Activated T-helper 2 cell treated with anti-CD3 and anti-CD28 coated beads, Interferon-gamma antibody, Interleukin-2, Interleukin-4, amounts not matched to agents 10 μg/mL and 5 μg/mL and 100 μg/mL, durations not matched to agents 14 hours and 24 hours and 36 hours (primary cell): ENCODE measurements around the gene SMKR1. TPM values are rescaled to one million over a fixed set of nuclear protein-coding genes. Genes with fewer than 3 reads are reported as not detected.

Source experiments
- DNase-seq: peaks from one replicate; pipeline ENCODE4 v3.0.0; 2021; ENCODE audit warnings: low spot score
- H3K27ac Mint-ChIP-seq: one replicate; pipeline ENCODE4 v1.8.0; 2021; ENCODE audit warnings: mixed read lengths
- H3K27me3 Mint-ChIP-seq: one replicate; pipeline ENCODE4 v1.8.0; 2021; ENCODE audit warnings: low read depth, mixed read lengths
- H3K36me3 Mint-ChIP-seq: one replicate; pipeline ENCODE4 v1.8.0; 2021; ENCODE audit warnings: low read depth, mixed read lengths
- H3K4me1 Mint-ChIP-seq: one replicate; pipeline ENCODE4 v1.8.0; 2021; ENCODE audit warnings: low read depth, mixed read lengths
- H3K4me3 Mint-ChIP-seq: one replicate; pipeline ENCODE4 v1.8.0; 2021; ENCODE audit warnings: low read depth, mild to moderate bottlenecking, moderate library complexity, mixed read lengths
- H3K9me3 Mint-ChIP-seq: one replicate; pipeline ENCODE4 v1.8.0; 2021; ENCODE audit warnings: mixed read lengths
- intact Hi-C: fragments of 100-400 bp; cut with micrococcal nuclease; formaldehyde crosslinking; loops from one replicate; pipeline ENCODE4 v1.15.1; 2023
- total RNA-seq: library from RNA; stranded (reverse); gene quantifications from 2 replicates; pipeline ENCODE4 v1.2.3, GENCODE V29; 2022

The SMKR1 gene
- total RNA-seq, 1 donor from 2014 or later: 4.7 TPM

DNA sequence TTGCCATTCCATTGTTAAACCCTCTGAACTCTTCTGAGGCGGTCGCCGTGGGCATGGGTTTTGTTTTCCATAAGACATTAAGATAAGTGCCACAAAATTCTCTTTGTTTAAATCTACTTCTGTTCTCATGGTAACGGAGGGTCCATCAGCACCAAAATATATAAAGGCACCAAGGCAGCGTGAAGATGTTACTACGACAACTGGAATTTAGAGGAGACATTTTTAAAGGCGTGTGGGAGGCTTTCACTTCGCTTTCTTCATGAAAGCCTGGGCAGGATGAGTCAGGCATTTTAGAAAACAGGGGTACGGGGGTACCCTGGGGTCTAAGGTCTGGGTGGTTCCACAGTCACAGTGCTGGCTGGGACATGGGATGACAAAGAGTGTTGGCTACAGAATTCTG is 34.0 kb downstream of the SMKR1 start:
- Mint-ChIP-seq H3K9me3 (no peaks in the 10 kb centered on the region), H3K36me3 (no peaks in the 10 kb centered on the region), H3K27me3 (no peaks in the 10 kb centered on the region), H3K4me3 (no peak overlapping the region), H3K27ac (peak overlapping the region; percentile 47), H3K4me1 (peaks cover 13% of the 10 kb centered on the region)
- DNase-seq: no peak
- intact Hi-C loops: no loop called here

DNA sequence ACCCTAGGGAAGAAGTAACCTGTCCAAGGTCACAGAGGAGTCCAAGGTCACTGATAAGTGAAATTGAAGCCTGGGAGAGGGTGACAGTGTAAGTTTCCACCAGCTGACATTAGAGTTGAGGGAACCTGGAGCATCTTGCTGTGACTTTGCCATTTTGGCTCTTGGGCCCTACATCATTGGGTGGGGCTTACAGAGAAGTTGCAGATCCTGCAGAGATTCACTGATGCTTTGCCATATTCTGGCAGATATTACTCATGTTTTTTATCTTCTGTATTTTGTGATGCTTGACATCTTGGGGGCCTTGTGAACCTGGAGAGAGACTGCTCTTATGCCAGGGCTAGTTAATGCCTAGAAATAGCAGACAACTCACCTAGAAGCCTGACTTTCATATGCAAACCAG is 36.5 kb downstream of the SMKR1 start:
- Mint-ChIP-seq H3K36me3 (no peaks in the 10 kb centered on the region), H3K27me3 (peaks cover 6% of the 10 kb centered on the region), H3K4me3 (no peak overlapping the region), H3K4me1 (peaks cover 11% of the 10 kb centered on the region), H3K27ac (no peak overlapping the region), H3K9me3 (no peaks in the 10 kb centered on the region)
- no peak for DNase-seq
- intact Hi-C loops: no loop called here

DNA sequence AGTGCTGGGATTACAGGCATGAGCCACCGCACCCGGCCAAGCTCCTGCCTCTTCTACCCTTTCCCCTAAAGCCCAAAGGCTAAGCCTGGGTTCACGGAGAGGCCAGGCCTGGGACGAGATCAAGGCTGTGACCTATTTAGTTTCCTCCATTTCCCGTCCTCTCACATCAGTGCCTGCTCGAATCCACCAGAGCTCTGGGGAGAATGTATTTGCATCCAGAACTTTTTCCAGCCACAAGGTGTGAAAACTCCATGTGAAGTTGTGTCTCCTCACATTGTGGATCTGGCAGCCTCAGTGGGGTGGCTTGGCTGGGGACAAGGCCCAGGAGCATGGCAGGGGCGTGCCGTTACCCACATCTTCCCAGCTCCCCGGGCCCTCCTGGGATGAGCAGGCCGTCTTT is 38.0 kb downstream of the SMKR1 start:
- peaks cover 11% of the 10 kb centered on the region for H3K4me1 Mint-ChIP-seq
- DNase-seq: no peak
- intact Hi-C loops: no loop called here
- no peak overlapping the region for H3K27ac Mint-ChIP-seq
- H3K4me3 Mint-ChIP-seq: no peak overlapping the region
- H3K36me3 Mint-ChIP-seq: no peaks in the 10 kb centered on the region
- peaks cover 6% of the 10 kb centered on the region for H3K27me3 Mint-ChIP-seq
- no peaks in the 10 kb centered on the region for H3K9me3 Mint-ChIP-seq

DNA sequence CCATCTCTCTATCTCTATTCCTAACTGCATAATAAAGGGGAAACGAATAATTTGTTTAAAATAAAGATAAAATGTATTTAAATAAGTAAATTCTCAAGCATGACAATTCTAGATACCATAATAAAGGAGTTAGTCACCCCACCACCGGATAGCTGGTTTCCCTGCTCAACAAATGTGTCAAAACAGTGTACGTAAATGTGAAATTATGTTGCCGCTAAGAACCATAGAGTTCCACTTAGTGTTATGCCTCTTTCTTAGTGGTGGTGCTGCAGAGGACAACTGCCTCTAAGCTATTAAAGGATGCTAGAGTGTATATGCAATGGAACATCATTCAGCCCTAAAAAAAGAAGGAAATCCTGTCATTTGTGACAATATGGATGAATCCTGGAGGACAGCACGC is 42.4 kb downstream of the SMKR1 start:
- Mint-ChIP-seq H3K4me1 (peaks cover 2% of the 10 kb centered on the region), H3K27me3 (peaks cover 6% of the 10 kb centered on the region), H3K36me3 (no peaks in the 10 kb centered on the region), H3K27ac (no peak overlapping the region), H3K9me3 (no peaks in the 10 kb centered on the region), H3K4me3 (no peak overlapping the region)
- intact Hi-C loops: no loop called here
- DNase-seq: no peak

DNA sequence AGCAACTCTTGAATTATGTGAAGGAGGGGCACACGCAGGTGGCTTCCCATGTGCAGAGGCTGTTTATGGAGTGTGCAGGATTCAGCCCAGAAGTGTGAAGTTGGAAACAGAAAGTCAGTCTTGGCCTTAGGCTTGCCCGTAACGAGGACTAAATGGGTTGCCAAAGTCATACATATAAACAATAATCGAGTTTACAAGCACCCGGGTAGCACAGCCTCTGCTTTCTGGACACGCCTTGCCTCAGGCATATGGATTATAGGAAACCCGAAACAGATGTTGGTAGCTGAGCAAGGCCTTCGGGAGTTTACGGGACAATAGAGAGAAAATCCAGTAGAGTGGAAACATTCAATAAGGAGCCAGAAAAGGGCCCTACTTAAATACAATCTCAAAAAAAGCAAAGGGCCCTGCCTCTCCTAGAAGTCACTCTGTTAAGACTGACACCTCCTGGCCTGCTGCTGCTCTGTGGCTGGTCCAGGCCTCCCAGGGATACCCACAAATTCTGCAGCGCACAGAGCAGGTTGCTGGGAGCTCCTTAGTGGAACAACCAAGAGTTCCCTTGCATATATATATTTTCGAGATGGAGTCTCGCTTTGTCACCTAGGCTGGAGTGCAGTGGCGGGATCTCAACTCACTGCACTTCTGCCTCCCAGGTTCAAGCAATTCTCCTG is 48.5 kb downstream of the SMKR1 start:
- Mint-ChIP-seq H3K27ac (no peak overlapping the region), H3K4me1 (peaks cover 5% of the 10 kb centered on the region), H3K36me3 (no peaks in the 10 kb centered on the region), H3K9me3 (no peaks in the 10 kb centered on the region), H3K4me3 (no peak overlapping the region), H3K27me3 (peaks cover 13% of the 10 kb centered on the region)
- intact Hi-C loops: no loop called here
- DNase-seq: no peak

DNA sequence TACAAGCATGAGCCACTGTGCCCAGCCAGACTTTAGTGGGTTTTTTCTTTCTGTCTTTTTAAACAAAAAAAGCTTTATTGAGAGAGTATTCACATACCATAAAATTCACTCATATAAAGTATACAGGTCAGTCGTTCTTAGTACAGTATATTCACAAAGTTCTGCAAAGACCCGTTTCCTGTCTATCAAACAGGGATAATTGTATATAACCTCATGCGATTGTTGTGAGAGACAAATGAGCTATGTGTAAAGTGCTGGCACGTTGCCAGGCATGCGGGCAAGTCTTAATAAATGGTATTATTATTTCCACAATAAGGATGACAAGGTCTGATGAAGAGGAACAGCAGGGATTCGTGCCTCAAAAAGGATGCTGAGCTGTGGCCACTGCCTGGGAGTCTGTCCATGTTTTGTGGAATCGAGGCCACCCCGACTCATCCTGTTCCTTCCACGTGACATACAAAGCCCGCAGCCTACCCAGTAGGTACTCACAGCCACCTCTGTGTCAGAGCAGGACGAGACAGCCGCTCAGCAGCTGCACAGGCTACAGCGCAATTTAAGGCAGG is 51.6 kb downstream of the SMKR1 start:
- peaks cover 17% of the 10 kb centered on the region for H3K27me3 Mint-ChIP-seq
- H3K9me3 Mint-ChIP-seq: no peaks in the 10 kb centered on the region
- peaks cover 5% of the 10 kb centered on the region for H3K4me1 Mint-ChIP-seq
- H3K36me3 Mint-ChIP-seq: no peaks in the 10 kb centered on the region
- intact Hi-C loops: no loop called here
- DNase-seq: peak; percentile 19
- H3K27ac Mint-ChIP-seq: no peak overlapping the region
- peak overlapping the region; percentile 43 for H3K4me3 Mint-ChIP-seq

DNA sequence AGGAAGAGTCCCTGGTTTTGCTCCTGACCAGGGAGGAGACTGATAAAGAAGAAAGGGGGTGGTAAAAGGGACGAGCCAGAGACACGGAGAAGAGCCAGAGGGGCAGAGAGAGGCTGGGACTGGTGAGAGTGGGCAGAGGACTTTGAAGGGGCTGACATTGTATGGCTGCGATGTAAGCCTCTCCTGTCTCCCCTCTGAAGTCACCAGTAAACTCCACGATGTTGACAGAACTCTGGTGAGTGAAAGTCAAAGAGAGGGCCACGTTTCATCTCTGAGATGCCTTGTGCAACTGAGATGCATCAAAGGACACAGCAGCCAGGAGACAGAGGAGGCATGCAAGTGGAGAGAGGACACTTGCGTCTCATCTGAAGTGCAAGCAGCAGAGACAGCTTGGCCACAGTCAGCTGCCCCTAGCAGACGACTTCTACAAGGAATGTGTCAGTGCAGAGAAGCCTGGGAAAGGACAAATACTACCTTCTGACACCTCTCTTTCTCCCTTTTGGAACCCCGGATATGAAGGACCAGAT is 54.3 kb downstream of the SMKR1 start:
- no peak for DNase-seq
- intact Hi-C loops: no loop called here
- Mint-ChIP-seq H3K9me3 (no peaks in the 10 kb centered on the region), H3K36me3 (no peaks in the 10 kb centered on the region), H3K27me3 (peaks cover 20% of the 10 kb centered on the region), H3K4me3 (no peak overlapping the region), H3K4me1 (peaks cover 5% of the 10 kb centered on the region), H3K27ac (no peak overlapping the region)

DNA sequence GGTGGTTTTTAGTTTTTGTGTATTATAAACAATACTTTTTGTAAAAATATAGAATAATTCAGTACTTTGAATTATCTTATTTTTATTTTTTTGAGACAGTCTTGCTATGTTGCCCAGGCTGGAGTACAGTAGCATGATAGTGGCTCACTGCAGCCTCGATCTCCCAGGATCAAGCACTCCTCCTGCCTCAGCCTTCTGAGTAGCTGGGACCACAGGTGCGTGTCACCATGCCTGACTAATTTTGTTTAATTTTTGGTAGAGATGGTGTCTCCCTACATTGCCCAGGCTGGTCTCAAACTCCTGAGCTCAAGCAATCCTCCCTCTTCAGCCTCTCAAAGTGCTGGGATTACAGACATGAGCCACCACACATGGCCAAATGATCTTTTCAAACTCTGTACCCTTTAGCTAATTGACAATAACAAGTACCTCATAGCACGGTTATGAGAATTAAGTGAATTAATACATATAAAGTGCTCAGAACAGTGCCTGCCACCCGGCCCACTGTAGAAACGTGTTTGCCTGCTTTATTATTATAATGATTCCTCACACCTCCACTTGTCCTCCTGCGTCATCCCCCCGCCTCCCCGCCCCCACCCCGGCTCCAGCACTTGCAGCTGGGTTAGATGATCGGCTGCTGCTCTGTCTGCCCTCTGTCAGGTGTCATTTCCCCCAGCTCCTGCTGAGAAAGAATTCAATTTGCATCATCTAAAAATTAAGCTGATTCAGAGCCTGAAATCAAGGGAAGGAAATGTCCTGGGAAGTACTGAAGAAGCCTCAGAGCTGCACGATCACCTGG is 55.6 kb downstream of the SMKR1 start:
- Mint-ChIP-seq H3K4me1 (peaks cover 5% of the 10 kb centered on the region), H3K4me3 (no peak overlapping the region), H3K36me3 (no peaks in the 10 kb centered on the region), H3K27ac (no peak overlapping the region), H3K27me3 (peaks cover 17% of the 10 kb centered on the region), H3K9me3 (no peaks in the 10 kb centered on the region)
- intact Hi-C loops: no loop called here
- DNase-seq: no peak

DNA sequence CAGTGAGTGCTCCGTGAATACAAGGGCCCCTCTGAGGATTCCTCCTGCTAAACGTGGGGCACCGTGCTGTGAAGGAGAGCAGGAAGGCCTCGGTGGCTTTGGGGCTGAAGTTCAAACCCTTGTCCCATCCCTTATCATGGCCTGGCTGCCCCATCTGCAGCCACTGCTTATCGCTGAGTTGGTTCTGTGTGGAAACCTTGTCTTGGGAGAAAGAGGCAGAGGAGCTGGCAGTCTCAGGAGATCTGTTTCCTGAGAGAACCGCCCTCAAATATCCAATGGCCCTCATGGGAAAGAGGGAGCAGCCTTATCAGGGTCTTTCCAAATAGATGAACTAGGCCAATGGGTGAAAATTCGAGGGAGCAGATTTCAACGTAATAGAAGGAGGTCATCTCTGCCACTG is 57.2 kb downstream of the SMKR1 start:
- Mint-ChIP-seq H3K27me3 (peaks cover 16% of the 10 kb centered on the region), H3K4me3 (no peak overlapping the region), H3K9me3 (no peaks in the 10 kb centered on the region), H3K4me1 (no peaks in the 10 kb centered on the region), H3K36me3 (no peaks in the 10 kb centered on the region), H3K27ac (no peak overlapping the region)
- DNase-seq: no peak
- intact Hi-C loops: no loop called here

DNA sequence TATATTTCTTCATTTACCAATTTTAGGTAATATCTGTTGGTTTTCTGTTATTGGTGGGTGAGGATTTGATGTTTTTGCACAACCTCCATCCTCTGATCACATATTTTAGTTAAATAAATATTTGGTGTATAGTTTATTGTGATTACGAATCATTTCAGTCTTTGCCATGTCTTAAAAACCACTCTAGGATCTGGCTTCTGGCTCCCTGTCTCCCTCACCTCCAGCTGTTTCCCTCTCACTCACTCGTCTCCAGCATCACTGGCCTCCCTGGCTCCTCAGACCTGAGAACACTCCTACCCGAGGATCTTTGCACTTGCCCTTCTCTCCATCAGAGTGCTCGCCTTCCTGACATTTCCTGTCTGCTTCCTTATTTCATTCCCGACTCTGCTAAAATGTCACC is 58.5 kb downstream of the SMKR1 start:
- intact Hi-C loops: no loop called here
- H3K4me3 Mint-ChIP-seq: no peak overlapping the region
- peaks cover 19% of the 10 kb centered on the region for H3K27me3 Mint-ChIP-seq
- no peak for DNase-seq
- no peaks in the 10 kb centered on the region for H3K36me3 Mint-ChIP-seq
- H3K27ac Mint-ChIP-seq: no peak overlapping the region
- H3K4me1 Mint-ChIP-seq: peaks cover 2% of the 10 kb centered on the region
- no peaks in the 10 kb centered on the region for H3K9me3 Mint-ChIP-seq

DNA sequence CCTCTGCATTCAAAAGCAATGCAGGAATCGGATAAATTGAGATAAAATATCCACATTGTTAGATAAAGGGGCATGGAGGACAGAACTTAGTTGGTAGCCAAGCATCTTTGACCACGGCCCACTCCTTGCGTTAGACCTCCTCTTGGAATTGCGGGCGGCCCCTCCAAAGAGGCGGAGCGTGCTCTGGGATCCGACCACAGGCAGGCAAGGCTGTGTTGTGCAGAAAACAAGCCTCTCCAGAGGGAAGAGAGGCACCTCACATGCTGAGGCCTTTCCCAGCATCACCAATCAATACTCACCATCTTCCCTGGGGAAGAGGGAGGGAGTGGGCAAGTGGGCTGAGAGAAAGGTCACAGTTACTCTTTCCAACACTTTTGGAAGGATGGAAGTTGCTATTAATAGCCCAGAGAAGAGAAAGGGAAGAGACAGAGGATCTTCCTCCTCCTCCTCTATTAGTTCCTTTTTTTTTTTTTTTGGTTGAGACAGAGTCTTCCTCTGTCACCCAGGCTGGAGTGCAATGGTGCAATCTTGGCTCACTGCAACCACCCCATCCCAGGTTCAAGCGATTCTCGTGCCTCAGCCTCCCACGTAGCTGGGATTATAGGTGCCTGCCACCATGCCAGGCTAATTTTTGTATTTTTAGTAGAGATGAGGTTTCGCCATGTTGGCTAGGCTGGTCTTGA is 59.5 kb downstream of the SMKR1 start:
- H3K36me3 Mint-ChIP-seq: no peaks in the 10 kb centered on the region
- H3K27ac Mint-ChIP-seq: no peak overlapping the region
- no peaks in the 10 kb centered on the region for H3K9me3 Mint-ChIP-seq
- H3K27me3 Mint-ChIP-seq: peaks cover 19% of the 10 kb centered on the region
- intact Hi-C loops: no loop called here
- peaks cover 2% of the 10 kb centered on the region for H3K4me1 Mint-ChIP-seq
- DNase-seq: no peak
- H3K4me3 Mint-ChIP-seq: no peak overlapping the region
